Testis (tissue), 3 donors: ENCODE data around the gene ZBTB7C. TPM values are rescaled to one million over a fixed set of nuclear protein-coding genes. Genes with fewer than 3 reads are reported as not detected.

Experiments used
- DNase-seq: peaks from one replicate; pipeline ENCODE4 v3.0.0-alpha.2; 2019
- H3K27ac ChIP-seq, 2 donors: fragments of 200-600 bp; sonication (generic); one replicate each; pipeline ENCODE4 v1.5.1; 2019
- H3K27me3 ChIP-seq: fragments of 200-600 bp; sonication (generic); one replicate; pipeline ENCODE4 v1.5.1; 2019
- H3K36me3 ChIP-seq: fragments of 200-600 bp; sonication (generic); one replicate; pipeline ENCODE4 v1.5.1; 2017; ENCODE audit warnings: low read depth; ENCODE audit errors: missing control alignments
- H3K4me1 ChIP-seq: fragments of 200-600 bp; sonication (generic); one replicate; pipeline ENCODE4 v1.5.1; 2019
- H3K4me3 ChIP-seq, 2 donors: fragments of 200-600 bp; sonication (generic); one replicate each; pipeline ENCODE4 v1.5.1; 2017 to 2019
- H3K9me3 ChIP-seq: fragments of 200-600 bp; sonication (generic); one replicate; pipeline ENCODE4 v1.5.1; 2017
- CTCF ChIP-seq, 3 experiments: fragments of 450-650 bp in 2 of 3; fragments of 200-600 bp in 1 of 3; sonication (generic) in 1 of 3; IDR thresholded peaks; one replicate each; pipeline ENCODE4 v1.5.1; 2016 to 2019; ENCODE audit warnings: antibody characterized with exemption in 3 of 3, mild to moderate bottlenecking in 2 of 3, moderate library complexity in 1 of 3
- POLR2A ChIP-seq: fragments of 450-650 bp; IDR thresholded peaks from one replicate; pipeline ENCODE4 v1.6.1; 2017; ENCODE audit warnings: antibody characterized with exemption, mild to moderate bottlenecking, moderate library complexity
- WGBS, 2 donors: methylation state at CpG; one replicate each; pipeline ENCODE4 v1.1.5; 2018; 5-methylcytosine and 5-hydroxymethylcytosine counted together
- intact Hi-C: fragments of 100-400 bp; cut with DNase I; formaldehyde crosslinking; loops from one replicate; pipeline ENCODE4 v1.15.1; 2023; ENCODE audit warnings: low total_unique reads
- polyA plus RNA-seq: library from polyadenylated mRNA; stranded (reverse); fragments of 350-450 nt; fragmentation: Illumina TruSeq; extraction: RNeasy Lipid Tissue Mini Kit (QIAGEN cat#74804); gene quantifications from one replicate; pipeline ENCODE4 v1.2.3, GENCODE V29; 2014; ENCODE audit warnings: low read depth, low replicate concordance; ENCODE audit not compliant: insufficient read depth
- small RNA-seq, 2 donors: library from RNA; depleted of rRNA; stranded (forward); fragments of <200 nt; gene quantifications; one replicate each; pipeline ENCODE3, GENCODE V24; 2016
- total RNA-seq, 2 donors: library from RNA; depleted of rRNA; stranded (reverse); fragments of >200 nt; gene quantifications; one replicate each; pipeline ENCODE4 v1.2.3, GENCODE V29; 2016

ZBTB7C gene
- total and polyA plus RNA-seq, 3 donors from 2014 or later, result 14.1 to 65.4 (median 42.4) TPM

- no peak for TF ChIP-seq CTCF (IDR thresholded peaks at IDR 0.05)
- TF ChIP-seq POLR2A, result no peak
- DNase-seq, result no peak
- intact Hi-C loops, result no loop called here
- 58 to 70% methylated on average over 5 of the region's 5 CpGs for WGBS, 2 donors
- H3K4me1 ChIP-seq, result no peaks in the 10 kb centered on the region
- H3K27me3 ChIP-seq, result no peaks in the 10 kb centered on the region
- no peak overlapping the region for H3K27ac ChIP-seq
- no peaks in the 10 kb centered on the region for H3K9me3 ChIP-seq
- H3K36me3 ChIP-seq, result no peaks in the 10 kb centered on the region
- no peak overlapping the region for H3K4me3 ChIP-seq
Measured at GRCh38 chr18:47979611-47980200, 429.5 kb downstream of the ZBTB7C start.

GRCh38 chr18:47978603-47979002 is 430.6 kb downstream of the ZBTB7C start:
- DNase-seq, result no peak
- Histone ChIP-seq H3K36me3 (no peaks in the 10 kb centered on the region), H3K4me3 (no peak overlapping the region), H3K9me3 (no peaks in the 10 kb centered on the region), H3K27me3 (no peaks in the 10 kb centered on the region), H3K27ac (no peak overlapping the region), H3K4me1 (no peaks in the 10 kb centered on the region)
- intact Hi-C loops, result no loop called here
- 91% methylated on average over 1 of the region's 1 CpG for WGBS, 2 donors
- TF ChIP-seq POLR2A (no peak), CTCF (IDR thresholded peaks at IDR 0.05) (no peak)

GRCh38 chr18:47978141-47978540 is 431.0 kb downstream of the ZBTB7C start:
- H3K4me3 ChIP-seq, result no peak overlapping the region
- no peaks in the 10 kb centered on the region for H3K36me3 ChIP-seq
- no peak for TF ChIP-seq POLR2A
- TF ChIP-seq CTCF (IDR thresholded peaks at IDR 0.05), result no peak
- DNase-seq, result no peak
- 87 to 90% methylated on average over 2 of the region's 2 CpGs for WGBS, 2 donors
- no peaks in the 10 kb centered on the region for H3K27me3 ChIP-seq
- intact Hi-C loops, result no loop called here
- no peaks in the 10 kb centered on the region for H3K9me3 ChIP-seq
- H3K4me1 ChIP-seq, result no peaks in the 10 kb centered on the region
- H3K27ac ChIP-seq, result no peak overlapping the region

Small RNAs within 50 kb of the gene (small RNA-seq; reads per million reads assigned to genes)
- 0 reads per million in 2 donors for gene RNU6-708P

Other genes with a start within 250 kb of the ZBTB7C start
- 10 to 100 TPM; 35.6 to 41.5 TPM for gene CTIF, start 129.6 kb upstream of the ZBTB7C start, total RNA-seq
- gene CTIF, start 129.6 kb upstream of the ZBTB7C start, polyA plus RNA-seq, result 33.8 TPM